NCI-H2171 (cell line): ENCODE data around the gene HMSD.
A peak's percentile ranks its signal among the peaks of the same experiment; 100 is the strongest.

Experiments
- DNase-seq: peaks from one replicate; lab custom pipeline; 2025; lab: John Stamatoyannopoulos, UW

The HMSD gene

GRCh38 chr18:63994783-63995399, 45.8 kb downstream of the HMSD start:
- DNase-seq = peak; percentile 17

- no peak for DNase-seq
Measured at GRCh38 chr18:63997041-63997440, 47.9 kb downstream of the HMSD start.

DNA sequence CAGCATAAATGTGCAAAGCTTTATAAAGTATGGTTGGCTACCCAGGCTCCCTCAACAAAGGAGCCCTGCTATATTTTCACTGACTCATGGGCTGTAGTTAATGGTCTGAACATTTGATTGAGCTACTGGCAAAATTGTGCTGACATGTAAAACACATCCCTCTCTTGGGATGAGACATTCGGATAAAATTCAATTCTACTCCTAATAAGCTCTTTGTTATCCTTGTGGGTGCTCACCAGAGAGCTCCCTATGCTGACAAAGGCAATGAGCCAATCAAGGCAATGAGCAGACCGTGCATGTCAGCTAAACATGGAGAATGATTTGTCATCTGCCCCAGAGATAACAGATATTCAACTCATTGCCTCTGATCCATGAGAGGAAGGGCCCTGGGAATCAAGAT, 48.5 kb downstream of the HMSD start:
- no peak for DNase-seq

DNA sequence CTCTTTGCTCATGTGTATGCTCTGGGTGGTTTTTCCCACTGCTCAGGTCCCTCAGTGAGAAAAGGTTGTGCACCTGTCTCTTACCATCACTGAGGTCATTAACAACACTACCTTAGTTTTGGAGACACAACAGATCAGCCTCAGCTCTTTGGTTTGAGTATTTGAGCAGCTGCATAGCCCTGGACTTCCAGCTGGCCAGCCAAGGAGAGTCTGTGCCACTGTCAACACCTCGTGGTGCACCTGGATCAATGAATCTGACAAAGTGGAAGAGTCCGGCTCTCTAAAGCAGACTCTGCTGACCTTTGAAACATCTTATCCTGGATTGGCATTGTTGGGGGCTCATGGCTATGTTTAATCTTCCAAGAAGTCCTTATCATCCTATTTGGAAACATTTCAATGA, 50.8 kb downstream of the HMSD start:
- no peak for DNase-seq

- DNase-seq = no peak
Measured at GRCh38 chr18:64002581-64002980, 53.5 kb downstream of the HMSD start.

- no peak for DNase-seq
Measured at GRCh38 chr18:64009305-64009704, 60.2 kb downstream of the HMSD start.
